Thymus (tissue), 11 donors: Measurements from ENCODE around the gene ANKUB1. TPM values are rescaled to one million over a fixed set of nuclear protein-coding genes. Genes with fewer than 3 reads are reported as not detected.
A peak's percentile ranks its signal among the peaks of the same experiment; 100 is the strongest.

Experiments
- DNase-seq, 9 donors: peaks; one replicate each; pipeline ENCODE4 v3.0.0-alpha.2; 2013; ENCODE audit warnings: low spot score in 9 of 9, low read depth in 6 of 9, missing footprints in 1 of 9
- H3K27ac ChIP-seq, 2 donors: one replicate each; pipeline ENCODE4 v1.5.1; 2013; ENCODE audit warnings: control low read depth in 1 of 2, low read depth in 1 of 2, low read length in 1 of 2, mild to moderate bottlenecking in 1 of 2, moderate library complexity in 1 of 2
- H3K27me3 ChIP-seq, 2 donors: one replicate each; pipeline ENCODE4 v1.5.1; 2013; ENCODE audit warnings: low read length in 1 of 2; ENCODE audit not compliant: control insufficient read depth in 2 of 2, insufficient read depth in 1 of 2
- H3K36me3 ChIP-seq, 2 donors: one replicate each; pipeline ENCODE4 v1.5.1; 2013; ENCODE audit warnings: low read length in 1 of 2, mild to moderate bottlenecking in 1 of 2, moderate library complexity in 1 of 2; ENCODE audit not compliant: control insufficient read depth in 2 of 2, insufficient read depth in 2 of 2
- H3K4me1 ChIP-seq, 2 donors: one replicate each; pipeline ENCODE4 v1.5.1; 2013; ENCODE audit warnings: low read length in 2 of 2; ENCODE audit not compliant: control insufficient read depth in 2 of 2, insufficient read depth in 2 of 2
- H3K4me3 ChIP-seq, 2 donors: one replicate each; pipeline ENCODE4 v1.5.1; 2013; ENCODE audit warnings: low read length in 2 of 2, control low read depth in 1 of 2, mild to moderate bottlenecking in 1 of 2
- H3K9me3 ChIP-seq, 2 donors: one replicate each; pipeline ENCODE4 v1.5.1; 2013; ENCODE audit warnings: low read length in 1 of 2, mild to moderate bottlenecking in 1 of 2; ENCODE audit not compliant: control insufficient read depth in 2 of 2, insufficient read depth in 1 of 2
- WGBS: extraction: QIAGEN DNeasy Blood & Tissue Kit; methylation state at CpG from one replicate; pipeline ENCODE4 v1.1.7; 2013; 5-methylcytosine and 5-hydroxymethylcytosine counted together
- polyA plus RNA-seq: library from polyadenylated mRNA; stranded (reverse); fragments of 200-250 nt; gene quantifications from one replicate; pipeline ENCODE4 v1.2.3, GENCODE V29; 2013
- total RNA-seq: library from RNA; stranded (reverse); fragments of 120-200 nt; gene quantifications from one replicate; pipeline ENCODE4 v1.2.4, GENCODE V29; 2013
- donor health status: healthy.

Gene ANKUB1
- total and polyA plus RNA-seq, 2 donors, result not detected

- Histone ChIP-seq H3K4me1 (no peaks in the 10 kb centered on the region), H3K9me3 (no peaks in the 10 kb centered on the region), H3K4me3 (no peak overlapping the region), H3K36me3 (no peaks in the 10 kb centered on the region), H3K27ac (no peak overlapping the region), H3K27me3 (peaks cover 0 to 5% of the 10 kb centered on the region in 2 donors)
- DNase-seq, result no peak
- 89% methylated on average over 3 of the region's 3 CpGs for WGBS
Observed at GRCh38 chr3:149763565-149764195, 28.7 kb downstream of the ANKUB1 start.

DNA sequence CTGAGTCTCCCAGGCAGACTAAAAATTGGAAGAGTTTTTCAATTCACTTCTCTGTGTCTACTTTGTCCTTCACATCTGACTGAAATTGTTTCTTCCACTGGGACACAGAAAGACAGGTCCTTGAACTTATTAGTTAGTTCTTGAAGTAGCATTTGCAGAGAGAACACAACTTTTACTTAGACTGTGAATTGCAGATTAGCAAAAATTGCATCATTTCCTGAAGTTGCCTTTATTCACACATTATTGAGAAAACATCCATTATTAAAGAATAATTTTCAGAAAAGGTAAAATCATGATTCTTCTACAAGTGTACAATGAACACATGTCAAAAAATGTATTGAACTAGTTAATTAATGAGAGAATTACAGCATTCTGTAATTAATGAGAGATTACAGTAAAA, 38.6 kb downstream of the ANKUB1 start:
- no peak for DNase-seq
- Histone ChIP-seq H3K27ac (no peak overlapping the region), H3K36me3 (peaks cover 0 to 4% of the 10 kb centered on the region in 2 donors), H3K27me3 (no peaks in the 10 kb centered on the region), H3K4me1 (peaks cover 0 to 6% of the 10 kb centered on the region in 2 donors), H3K4me3 (no peak overlapping the region), H3K9me3 (no peaks in the 10 kb centered on the region)

DNA sequence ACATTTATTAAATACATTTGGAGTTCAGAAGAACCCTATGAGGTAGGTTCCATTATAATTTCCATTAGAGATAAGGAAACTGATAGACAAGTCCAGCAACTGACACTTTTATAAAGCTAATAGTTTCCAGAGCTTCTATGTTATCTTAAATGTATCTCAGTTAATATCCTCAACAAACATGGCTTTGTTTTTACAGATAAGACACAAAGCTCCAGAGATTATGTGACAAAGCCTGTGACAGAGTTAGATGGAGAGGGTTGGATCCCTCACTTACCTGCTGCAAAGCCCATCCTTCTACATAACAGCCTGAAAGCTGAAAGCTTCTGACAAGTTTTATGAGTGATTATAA, 39.6 kb downstream of the ANKUB1 start:
- H3K4me1 ChIP-seq, result peaks cover 0 to 6% of the 10 kb centered on the region in 2 donors
- H3K4me3 ChIP-seq, result peak overlapping the region; percentile 78 to 92
- DNase-seq, result no peak
- no peaks in the 10 kb centered on the region for H3K9me3 ChIP-seq
- H3K27me3 ChIP-seq, result no peaks in the 10 kb centered on the region
- H3K36me3 ChIP-seq, result peaks cover 4 to 10% of the 10 kb centered on the region in 2 donors
- peak overlapping the region in 1 of 2 donors; percentile 72 for H3K27ac ChIP-seq

- no peaks in the 10 kb centered on the region for H3K9me3 ChIP-seq
- H3K27ac ChIP-seq, result peak within 1 kb of the TSS; percentile 26 to 86
- H3K4me1 ChIP-seq, result peaks cover 0 to 6% of the 10 kb centered on the region in 2 donors
- no peaks in the 10 kb centered on the region for H3K27me3 ChIP-seq
- WGBS, result under 1% methylated on average over 52 of the region's 52 CpGs
- peaks cover 4 to 13% of the 10 kb centered on the region in 2 donors for H3K36me3 ChIP-seq
- peak within 1 kb of the TSS; percentile 78 to 92 for H3K4me3 ChIP-seq
- DNase-seq, result peak; percentile 48 to 86 (median 60)
Observed at GRCh38 chr3:149752051-149752787, 40.1 kb downstream of the ANKUB1 start, which contains the start of gene COMMD2. Gene COMMD2 (minus strand): TSS chr3:149752489. CDS start chr3:149752444, 45 bp downstream.

- H3K27ac ChIP-seq, result no peak overlapping the region
- WGBS, result 28% methylated on average over 4 of the region's 4 CpGs
Observed at GRCh38 chr3:149751551-149751950, 40.8 kb downstream of the ANKUB1 start.

GRCh38 chr3:149744606-149745005, 47.7 kb downstream of the ANKUB1 start:
- DNase-seq, result no peak
- Histone ChIP-seq H3K9me3 (no peaks in the 10 kb centered on the region), H3K27ac (no peak overlapping the region), H3K4me3 (no peak overlapping the region), H3K4me1 (no peaks in the 10 kb centered on the region), H3K27me3 (no peaks in the 10 kb centered on the region), H3K36me3 (peaks cover 4 to 36% of the 10 kb centered on the region in 2 donors)
- WGBS, result 99% methylated on average over 3 of the region's 3 CpGs

More at GRCh38 chr3:149751551-149751950, 40.8 kb downstream of the ANKUB1 start:
- no peaks in the 10 kb centered on the region for H3K27me3 ChIP-seq
- H3K36me3 ChIP-seq, result peaks cover 4 to 19% of the 10 kb centered on the region in 2 donors
- DNase-seq, result peak in 2 of 9 donors; percentile 2 to 16
- H3K4me1 ChIP-seq, result peaks cover 0 to 6% of the 10 kb centered on the region in 2 donors
- peak overlapping the region; percentile 78 to 92 for H3K4me3 ChIP-seq
- no peaks in the 10 kb centered on the region for H3K9me3 ChIP-seq

- Histone ChIP-seq H3K36me3 (peaks cover 4 to 37% of the 10 kb centered on the region in 2 donors), H3K27me3 (no peaks in the 10 kb centered on the region), H3K4me1 (no peaks in the 10 kb centered on the region), H3K27ac (no peak overlapping the region), H3K4me3 (no peak overlapping the region), H3K9me3 (no peaks in the 10 kb centered on the region)
- DNase-seq, result no peak
Observed at GRCh38 chr3:149744151-149744550, 48.2 kb downstream of the ANKUB1 start.

DNA sequence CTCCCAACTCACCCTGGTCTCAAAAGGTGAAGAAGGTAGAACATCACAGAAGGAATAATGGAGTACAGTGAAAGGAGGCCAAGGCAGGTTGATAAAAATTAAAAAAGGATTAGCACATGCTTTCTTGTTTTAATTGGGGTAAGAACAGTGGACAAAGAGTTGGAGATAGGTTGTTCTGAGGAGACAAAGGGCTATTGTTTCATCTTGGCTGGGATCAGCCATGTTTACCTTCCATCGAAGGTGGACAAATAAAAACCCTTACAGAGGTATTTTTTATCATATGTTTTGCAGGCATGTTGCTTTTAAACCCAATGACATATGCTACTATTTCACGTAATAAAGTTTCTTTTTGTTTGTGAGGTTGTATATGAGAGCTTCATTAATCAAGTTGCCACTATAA, 53.0 kb downstream of the ANKUB1 start:
- WGBS, result 96% methylated on average over 2 of the region's 2 CpGs
- H3K36me3 ChIP-seq, result peaks cover 0 to 15% of the 10 kb centered on the region in 2 donors
- H3K27ac ChIP-seq, result no peak overlapping the region

GRCh38 chr3:149738876-149739275, 53.5 kb downstream of the ANKUB1 start:
- Histone ChIP-seq H3K27ac (no peak overlapping the region), H3K27me3 (no peaks in the 10 kb centered on the region), H3K36me3 (peaks cover 0 to 15% of the 10 kb centered on the region in 2 donors), H3K9me3 (no peaks in the 10 kb centered on the region), H3K4me3 (no peak overlapping the region), H3K4me1 (no peaks in the 10 kb centered on the region)
- DNase-seq, result no peak
- 94% methylated on average over 2 of the region's 2 CpGs for WGBS

More for the DNA sequence above, 53.0 kb downstream of the ANKUB1 start:
- H3K9me3 ChIP-seq, result no peaks in the 10 kb centered on the region
- no peaks in the 10 kb centered on the region for H3K27me3 ChIP-seq
- no peaks in the 10 kb centered on the region for H3K4me1 ChIP-seq
- DNase-seq, result no peak
- no peak overlapping the region for H3K4me3 ChIP-seq
